Transverse colon (tissue), 4 donors: ENCODE data around the gene TULP4. TPM values are rescaled to one million over a fixed set of nuclear protein-coding genes. Genes with fewer than 3 reads are reported as not detected.
"Not testable (repeated sequence)": the region's sequence is repeated elsewhere in the genome, so short reads cannot be mapped to it uniquely, and the experiment has no call there.

ENCODE experiments used
- DNase-seq: peaks from one replicate; pipeline ENCODE4 v3.0.0-alpha.2; 2019
- H3K27ac ChIP-seq, 4 donors: fragments of 200-600 bp; sonication (generic); 2 replicates each; pipeline ENCODE4 v1.5.1; 2016 to 2018; ENCODE audit warnings: inconsistent platforms in 4 of 4
- H3K27me3 ChIP-seq: fragments of 200-600 bp; sonication (generic); 2 replicates; pipeline ENCODE4 v1.5.1; 2017; ENCODE audit warnings: inconsistent platforms
- H3K36me3 ChIP-seq, 4 donors: fragments of 200-600 bp; sonication (generic); 2 replicates each; pipeline ENCODE4 v1.5.1; 2017 to 2019; ENCODE audit warnings: inconsistent platforms in 4 of 4
- H3K4me1 ChIP-seq, 4 donors: fragments of 200-600 bp; sonication (generic); 2 replicates each; pipeline ENCODE4 v1.5.1; 2017 to 2020; ENCODE audit warnings: inconsistent platforms in 4 of 4
- H3K4me3 ChIP-seq, 4 donors: fragments of 200-600 bp; sonication (generic); 1 replicate in 1 of 4; 2 replicates in 3 of 4; pipeline versions ENCODE4 v1.5.1 to v1.6.1; 2017 to 2019; ENCODE audit warnings: inconsistent platforms in 4 of 4
- H3K9me3 ChIP-seq, 2 donors: fragments of 200-600 bp; sonication (generic); 2 replicates each; pipeline ENCODE4 v1.5.1; 2017 to 2019; ENCODE audit warnings: inconsistent platforms in 2 of 2
- EP300 ChIP-seq: sonication (generic); formaldehyde crosslinking; IDR thresholded peaks from one replicate; pipeline ENCODE4 v1.6.1; 2017; ENCODE audit warnings: antibody characterized with exemption, low read depth
- POLR2A ChIP-seq: fragments of 450-650 bp; IDR thresholded peaks from one replicate; pipeline ENCODE4 v1.6.1; 2016; ENCODE audit warnings: antibody characterized with exemption, mild to moderate bottlenecking, moderate library complexity
- POLR2AphosphoS5 ChIP-seq, 3 donors: sonication (generic); formaldehyde crosslinking; IDR thresholded peaks; one replicate each; pipeline ENCODE4 v1.6.1; 2016; ENCODE audit warnings: antibody characterized with exemption in 3 of 3
- WGBS, 2 donors: methylation state at CpG; one replicate each; pipeline ENCODE4 v1.1.5; 2018; ENCODE audit warnings: low coverage in 1 of 2; 5-methylcytosine and 5-hydroxymethylcytosine counted together
- in situ Hi-C, 4 donors: fragments of 200-750 bp; cut with MboI; loops; one replicate each; pipeline versions ENCODE4 v1.15.0 to v1.15.1; 2017; ENCODE audit warnings: low sequenced_read_pairs in 3 of 4, low pct_ligation_motif_present in 1 of 4, low pct_unique_long_range_greater_than_20kb in 1 of 4
- intact Hi-C: fragments of 100-400 bp; cut with DNase I; formaldehyde crosslinking; loops from one replicate; pipeline ENCODE4 v1.15.1; 2023; ENCODE audit warnings: low total_unique reads
- total RNA-seq, 4 donors: library from RNA; depleted of rRNA; stranded (reverse); fragments of >200 nt; gene quantifications; one replicate each; pipeline ENCODE4 v1.1.0, GENCODE V29; 2016
- TF ChIP-seq, protein P1 (sequence below), 5 experiments: fragments of 200-600 bp in 3 of 5; fragments of 450-650 bp in 2 of 5; sonication (generic) in 3 of 5; IDR thresholded peaks; 1 replicate in 2 of 5; 2 replicates in 3 of 5; pipeline ENCODE4 v1.5.1; 2016 to 2017; ENCODE audit warnings: antibody characterized with exemption in 5 of 5, inconsistent platforms in 3 of 5, mild to moderate bottlenecking in 2 of 5, moderate library complexity in 1 of 5

TULP4 gene
- total RNA-seq, 4 donors from 2014 or later = 53.9 to 138 (median 95.1) TPM

DNA sequence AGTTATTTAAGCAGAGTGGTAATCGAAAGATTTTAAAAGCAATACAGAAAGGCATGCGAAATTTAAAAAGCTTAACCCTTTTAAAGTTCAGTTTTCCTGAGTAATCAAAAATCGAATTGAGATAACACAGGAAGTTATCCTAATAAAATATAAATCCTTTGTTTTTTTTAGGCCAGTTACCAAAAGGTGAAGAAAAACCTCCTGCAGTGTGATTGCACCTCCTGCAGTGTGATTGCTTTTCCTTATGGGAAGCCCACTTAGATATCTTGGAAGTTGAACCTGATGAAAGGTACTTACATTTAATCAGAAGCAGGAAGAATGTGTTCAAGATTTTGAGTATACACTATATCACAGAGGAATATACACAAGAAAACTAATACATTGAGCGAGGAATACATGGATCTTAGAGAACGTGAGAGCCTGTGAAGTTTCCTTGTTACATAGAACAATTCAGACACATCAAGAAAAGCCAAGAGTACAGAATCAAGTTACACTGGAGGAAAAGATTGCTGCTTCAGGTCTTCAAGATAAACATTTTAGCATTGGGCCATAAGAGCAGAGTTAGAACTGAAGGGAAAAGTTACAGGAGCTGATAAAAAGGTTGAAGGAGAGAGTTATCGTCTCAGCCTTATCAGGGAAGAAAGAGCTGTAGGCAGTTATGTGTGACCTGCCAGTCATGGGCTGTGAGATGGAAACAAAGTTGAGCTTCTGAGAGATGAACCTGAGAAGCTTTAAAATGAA, 240.0 kb downstream of the TULP4 start:
- Histone ChIP-seq H3K27ac (no peak overlapping the region), H3K36me3 (no peaks in the 10 kb centered on the region), H3K27me3 (no peaks in the 10 kb centered on the region), H3K4me1 (peaks cover 0 to 5% (median 1%) of the 10 kb centered on the region in 4 donors), H3K4me3 (no peak overlapping the region), H3K9me3 (no peaks in the 10 kb centered on the region)
- no peak for DNase-seq
- in situ Hi-C loops (no loop called here), intact Hi-C loops (no loop called here)
- 75 to 77% methylated on average over 6 of the region's 6 CpGs for WGBS, 2 donors
- no peak for TF ChIP-seq POLR2AphosphoS5 (IDR thresholded peaks at IDR 0.05)
- TF ChIP-seq POLR2A = no peak
- TF ChIP-seq, protein P1, sequence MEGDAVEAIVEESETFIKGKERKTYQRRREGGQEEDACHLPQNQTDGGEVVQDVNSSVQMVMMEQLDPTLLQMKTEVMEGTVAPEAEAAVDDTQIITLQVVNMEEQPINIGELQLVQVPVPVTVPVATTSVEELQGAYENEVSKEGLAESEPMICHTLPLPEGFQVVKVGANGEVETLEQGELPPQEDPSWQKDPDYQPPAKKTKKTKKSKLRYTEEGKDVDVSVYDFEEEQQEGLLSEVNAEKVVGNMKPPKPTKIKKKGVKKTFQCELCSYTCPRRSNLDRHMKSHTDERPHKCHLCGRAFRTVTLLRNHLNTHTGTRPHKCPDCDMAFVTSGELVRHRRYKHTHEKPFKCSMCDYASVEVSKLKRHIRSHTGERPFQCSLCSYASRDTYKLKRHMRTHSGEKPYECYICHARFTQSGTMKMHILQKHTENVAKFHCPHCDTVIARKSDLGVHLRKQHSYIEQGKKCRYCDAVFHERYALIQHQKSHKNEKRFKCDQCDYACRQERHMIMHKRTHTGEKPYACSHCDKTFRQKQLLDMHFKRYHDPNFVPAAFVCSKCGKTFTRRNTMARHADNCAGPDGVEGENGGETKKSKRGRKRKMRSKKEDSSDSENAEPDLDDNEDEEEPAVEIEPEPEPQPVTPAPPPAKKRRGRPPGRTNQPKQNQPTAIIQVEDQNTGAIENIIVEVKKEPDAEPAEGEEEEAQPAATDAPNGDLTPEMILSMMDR (IDR thresholded peaks at IDR 0.05) = no peak
- no peak for TF ChIP-seq EP300

DNA sequence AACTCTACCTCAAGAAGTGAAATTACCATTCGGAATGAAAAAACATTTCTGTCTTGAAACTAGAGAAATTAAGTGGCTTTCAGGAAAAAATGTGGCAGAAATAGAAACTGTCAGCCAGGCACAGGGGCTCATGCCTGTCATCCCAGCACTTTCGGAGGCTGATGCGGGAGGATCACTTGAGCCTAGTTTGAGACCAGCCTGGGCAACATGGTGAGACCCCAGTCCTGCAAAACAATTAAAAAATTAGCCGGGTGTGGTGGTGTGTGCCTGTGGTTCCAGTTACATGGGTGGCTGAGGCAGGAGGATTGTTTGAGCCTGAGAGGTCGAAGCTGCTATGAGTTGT, 240.5 kb downstream of the TULP4 start:
- Histone ChIP-seq H3K27me3 (no peaks in the 10 kb centered on the region), H3K9me3 (no peaks in the 10 kb centered on the region), H3K36me3 (no peaks in the 10 kb centered on the region), H3K4me1 (peaks cover 0 to 5% (median 1%) of the 10 kb centered on the region in 4 donors), H3K4me3 (no peak overlapping the region), H3K27ac (no peak overlapping the region)
- 87 to 100% methylated on average over 3 to 5 of the region's 5 CpGs for WGBS, 2 donors
- TF ChIP-seq POLR2AphosphoS5 (IDR thresholded peaks at IDR 0.05) (no peak), POLR2A (no peak), EP300 (no peak)
- TF ChIP-seq, protein P1 (IDR thresholded peaks at IDR 0.05) = no peak
- intact Hi-C loops = no loop called here
- in situ Hi-C loops = no loop called here
- no peak for DNase-seq

DNA sequence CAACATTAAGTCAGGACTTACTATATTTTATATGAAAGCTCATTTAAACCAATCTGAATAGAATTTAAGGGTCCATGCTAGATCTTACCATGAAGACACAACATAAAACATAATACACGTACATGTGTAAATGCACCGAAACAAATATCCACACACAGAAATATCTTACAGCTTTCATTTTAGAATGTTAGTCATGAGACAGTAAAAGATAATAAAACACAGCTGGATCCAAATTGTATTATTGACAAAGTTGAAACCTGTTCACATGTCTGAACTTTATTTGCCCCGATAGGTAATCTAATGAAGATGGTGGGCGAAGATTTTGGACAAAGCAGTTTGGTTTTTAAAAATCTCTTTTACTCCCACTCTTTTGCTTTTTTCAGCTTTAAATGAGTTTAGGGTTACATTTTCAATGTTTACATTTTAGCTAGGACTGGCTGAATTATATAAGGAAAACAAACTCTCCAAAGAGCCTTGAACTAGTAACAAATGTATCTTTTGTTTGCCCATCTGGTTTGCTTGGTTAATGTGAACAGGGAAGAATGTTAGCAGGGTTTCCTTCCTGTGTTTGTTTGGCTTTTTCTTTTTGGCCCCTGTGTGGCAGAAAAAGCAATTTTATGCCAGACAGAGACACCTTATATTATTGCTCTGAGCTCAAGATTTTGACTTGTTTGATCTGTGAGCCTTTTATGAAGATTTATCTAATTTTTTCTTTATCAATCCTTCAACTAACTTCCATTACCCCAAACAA, 242.5 kb downstream of the TULP4 start:
- Histone ChIP-seq H3K4me3 (no peak overlapping the region), H3K36me3 (no peaks in the 10 kb centered on the region), H3K9me3 (no peaks in the 10 kb centered on the region), H3K4me1 (peaks cover 2 to 9% (median 5%) of the 10 kb centered on the region in 4 donors), H3K27me3 (no peaks in the 10 kb centered on the region), H3K27ac (peak overlapping the region in 1 of 4 donors; percentile 38)
- 31 to 56% methylated on average over 4 of the region's 4 CpGs for WGBS, 2 donors
- TF ChIP-seq POLR2AphosphoS5 (IDR thresholded peaks at IDR 0.05) = no peak
- TF ChIP-seq EP300 = no peak
- TF ChIP-seq, protein P1 (IDR thresholded peaks at IDR 0.05) = no peak
- TF ChIP-seq POLR2A = no peak
- DNase-seq = no peak
- intact Hi-C loops (no loop called here), in situ Hi-C loops (no loop called here)

DNA sequence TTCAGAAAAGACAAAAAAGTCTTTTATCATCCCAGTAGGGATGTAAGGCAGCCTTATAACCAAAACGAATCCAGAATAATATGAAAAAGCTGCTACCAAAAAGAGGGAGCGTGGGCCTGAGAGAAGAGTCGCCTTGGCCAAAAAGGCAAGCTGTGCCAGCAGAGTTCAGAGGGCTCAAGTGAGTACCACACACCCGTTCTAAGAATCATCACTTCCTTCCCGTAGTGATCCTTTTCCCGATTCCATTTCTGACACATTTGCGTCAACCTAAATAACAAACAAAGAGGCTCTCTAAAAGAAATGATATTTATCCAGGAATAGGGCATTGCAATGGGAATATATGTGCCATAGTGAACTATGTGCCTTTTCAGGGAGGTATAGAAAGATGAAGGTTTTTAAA, 243.8 kb downstream of the TULP4 start:
- no peaks in the 10 kb centered on the region for H3K27me3 ChIP-seq
- H3K4me3 ChIP-seq = no peak overlapping the region
- peaks cover 5 to 17% (median 10%) of the 10 kb centered on the region in 4 donors for H3K4me1 ChIP-seq
- H3K27ac ChIP-seq = no peak overlapping the region
- in situ Hi-C loops = no loop called here
- H3K9me3 ChIP-seq = no peaks in the 10 kb centered on the region
- intact Hi-C loops = no loop called here
- DNase-seq = no peak
- 72 to 78% methylated on average over 4 to 7 of the region's 7 CpGs for WGBS, 2 donors
- TF ChIP-seq, protein P1 (IDR thresholded peaks at IDR 0.05) = no peak
- TF ChIP-seq POLR2AphosphoS5 (IDR thresholded peaks at IDR 0.05) = no peak
- TF ChIP-seq EP300 = no peak
- no peak for TF ChIP-seq POLR2A
- no peaks in the 10 kb centered on the region for H3K36me3 ChIP-seq

DNA sequence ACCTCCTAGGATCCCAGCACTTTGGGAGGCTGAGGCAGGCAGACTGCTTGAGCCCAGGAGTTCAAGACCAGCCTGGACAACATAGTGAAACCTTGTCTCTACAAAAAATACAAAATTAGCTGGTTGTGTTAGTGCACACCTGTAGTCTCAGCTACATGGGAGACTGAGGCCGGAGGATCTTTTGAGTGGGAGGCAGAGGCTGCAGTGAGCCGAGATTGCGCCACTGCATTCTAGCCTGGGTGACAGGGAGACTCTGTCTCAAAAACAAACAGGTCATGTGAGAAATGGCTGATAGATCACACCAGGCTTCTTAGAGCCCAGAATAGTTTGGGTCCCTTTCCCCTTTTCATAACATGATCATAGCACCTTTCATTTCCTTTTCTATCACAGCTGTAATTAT, 244.8 kb downstream of the TULP4 start:
- DNase-seq, H3K27me3 ChIP-seq, in situ Hi-C loops, intact Hi-C loops, H3K4me3 ChIP-seq, H3K9me3 ChIP-seq, H3K27ac ChIP-seq, H3K36me3 ChIP-seq: not testable (repeated sequence)
- peaks cover 13 to 27% (median 20%) of the 10 kb centered on the region in 4 donors for H3K4me1 ChIP-seq
- 86 to 95% methylated on average over 2 to 3 of the region's 3 CpGs for WGBS, 2 donors
